WTC11 (cell line): ENCODE data around the gene VGF. TPM values are rescaled to one million over a fixed set of nuclear protein-coding genes. Genes with fewer than 3 reads are reported as not detected.

ENCODE experiments used
- ATAC-seq: fragments of 200-7000 bp; cut with Tn5 transposase; 2 replicates; pipeline ENCODE4 v1.10.0; 2021; ENCODE audit warnings: mild to moderate bottlenecking, moderate library complexity
- CTCF ChIA-PET: fragments of 300-600 bp; sonication (Branson Sonifier 250); formaldehyde crosslinking; loops from one replicate; lab custom pipeline; 2021; ENCODE audit warnings: antibody characterized with exemption; lab: Charles Lee
- POLR2A ChIA-PET: fragments of 350-600 bp; sonication (Branson Sonifier 250); formaldehyde crosslinking; loops from one replicate; lab custom pipeline; 2021; ENCODE audit warnings: antibody characterized with exemption; lab: Charles Lee
- DNase-seq: peaks from one replicate; pipeline ENCODE4 v3.0.0; 2021; ENCODE audit warnings: low spot score
- H3K27ac Mint-ChIP-seq: 2 replicates; pipeline ENCODE4 v1.8.0; 2021; ENCODE audit warnings: mixed read lengths
- H3K27me3 Mint-ChIP-seq: 2 replicates; pipeline ENCODE4 v1.8.0; 2021; ENCODE audit warnings: low read depth, mild to moderate bottlenecking, moderate library complexity, mixed read lengths
- H3K36me3 Mint-ChIP-seq: 2 replicates; pipeline ENCODE4 v1.8.0; 2021; ENCODE audit warnings: mixed read lengths
- H3K4me1 Mint-ChIP-seq: 2 replicates; pipeline ENCODE4 v1.8.0; 2022; ENCODE audit warnings: mixed read lengths
- H3K4me3 Mint-ChIP-seq: 2 replicates; pipeline ENCODE4 v1.8.0; 2021; ENCODE audit warnings: mild to moderate bottlenecking, moderate library complexity, mixed read lengths
- H3K9me3 Mint-ChIP-seq: 2 replicates; pipeline ENCODE4 v1.8.0; 2021; ENCODE audit warnings: mixed read lengths
- AFF4 ChIP-seq: sonication (generic); formaldehyde crosslinking; IDR thresholded peaks from 2 replicates; pipeline ENCODE4 v1.8.1; 2023; ENCODE audit warnings: mild to moderate bottlenecking, missing genetic modification reagents, borderline replicate concordance
- ARID4B ChIP-seq: sonication (generic); formaldehyde crosslinking; IDR thresholded peaks from 2 replicates; pipeline ENCODE4 v1.8.0; 2023; ENCODE audit warnings: missing genetic modification reagents, mild to moderate bottlenecking, borderline replicate concordance
- FOXK1 ChIP-seq: sonication (generic); formaldehyde crosslinking; IDR thresholded peaks from 2 replicates; pipeline ENCODE4 v1.8.0; 2022; ENCODE audit warnings: mild to moderate bottlenecking, moderate library complexity, missing genetic modification reagents
- FOXP4 ChIP-seq: sonication (generic); formaldehyde crosslinking; IDR thresholded peaks from 2 replicates; pipeline ENCODE4 v1.8.0; 2022; ENCODE audit warnings: mild to moderate bottlenecking, missing genetic modification reagents
- HMGA2 ChIP-seq: fragments of 250-450 bp; sonication (Bioruptor Pico); IDR thresholded peaks from 2 replicates; pipeline ENCODE4 v1.4.0; 2021; ENCODE audit warnings: mild to moderate bottlenecking, moderate library complexity
- MAX ChIP-seq: sonication (generic); formaldehyde crosslinking; IDR thresholded peaks from 2 replicates; pipeline ENCODE4 v1.8.0; 2022; ENCODE audit warnings: mild to moderate bottlenecking, missing genetic modification reagents
- PRDM15 ChIP-seq: sonication (generic); formaldehyde crosslinking; IDR thresholded peaks from 2 replicates; pipeline ENCODE4 v1.8.0; 2022; ENCODE audit warnings: missing genetic modification reagents
- TCF7 ChIP-seq: sonication (generic); formaldehyde crosslinking; IDR thresholded peaks from 2 replicates; pipeline ENCODE4 v1.8.0; 2022; ENCODE audit warnings: mild to moderate bottlenecking, low read depth, missing genetic modification reagents, moderate library complexity
- USF2 ChIP-seq: sonication (generic); formaldehyde crosslinking; IDR thresholded peaks from 2 replicates; pipeline ENCODE4 v1.8.1; 2023; ENCODE audit warnings: mild to moderate bottlenecking, missing genetic modification reagents, moderate library complexity
- ZBTB43 ChIP-seq: sonication (generic); formaldehyde crosslinking; IDR thresholded peaks from 2 replicates; pipeline ENCODE4 v1.8.1; 2023; ENCODE audit warnings: mild to moderate bottlenecking, missing genetic modification reagents
- total RNA-seq: library from RNA; stranded (reverse); gene quantifications from 3 replicates; pipeline ENCODE4 v1.2.3, GENCODE V29; 2021

Gene VGF
- total RNA-seq, 1 experiment from 2014 or later = 5.2 TPM

GRCh38 chr7:101172854-101173751 is 7.7 kb upstream of the VGF start:
- TF ChIP-seq HMGA2 (CRISPR knock-in tag) (no peak), MAX (CRISPR knock-in tag) (peak; percentile 22; the same call in 1 of the 2 replicates)
- ATAC-seq = no peak
- H3K36me3 Mint-ChIP-seq = no peaks in the 10 kb centered on the region
- ChIA-PET CTCF (interaction anchor here (0.7 to 6.9 kb wide), 19 partner anchors 8 to 337 kb away, joined by 3 to 86 read pairs (median 9); partner anchors contain the start of genes PLOD3, TRIM56, VGF and ZNHIT1), POLR2A (interaction anchor here (0.9 to 2.2 kb wide), 5 partner anchors 8 to 45 kb away, joined by 3 to 14 read pairs (median 4); partner anchors contain the start of genes PLOD3, VGF and ZNHIT1)
- peak; percentile 18 for DNase-seq
- H3K27ac Mint-ChIP-seq = no peak overlapping the region
- peak overlapping the region; percentile 74 for H3K4me3 Mint-ChIP-seq
- peaks cover 48% of the 10 kb centered on the region for H3K4me1 Mint-ChIP-seq
- H3K9me3 Mint-ChIP-seq = no peaks in the 10 kb centered on the region
- peaks cover 100% of the 10 kb centered on the region for H3K27me3 Mint-ChIP-seq

- Mint-ChIP-seq H3K27me3 (peaks cover 100% of the 10 kb centered on the region), H3K27ac (no peak overlapping the region), H3K36me3 (no peaks in the 10 kb centered on the region), H3K9me3 (no peaks in the 10 kb centered on the region), H3K4me1 (peaks cover 57% of the 10 kb centered on the region), H3K4me3 (peak overlapping the region; percentile 74)
- ATAC-seq = peak; percentile 13
- ChIA-PET POLR2A (interaction anchor here (0.9 to 2.0 kb wide), 4 partner anchors 10 to 28 kb away, joined by 3 to 15 read pairs (median 4); no protein-coding TSS in a partner anchor), CTCF (interaction anchor here (0.7 to 6.9 kb wide), 13 partner anchors 9 to 111 kb away, joined by 3 to 86 read pairs (median 16); partner anchors contain the start of gene AP1S1)
- DNase-seq = peak; percentile 58
- peak; percentile 93 for TF ChIP-seq ARID4B
- TF ChIP-seq ZBTB43 (CRISPR knock-in tag) = no peak
- TF ChIP-seq FOXP4 (CRISPR knock-in tag) = peak; percentile 7; the same call in 1 of the 2 replicates
- TF ChIP-seq TCF7 (CRISPR knock-in tag) = 0 out of 2 replicates have a peak, but pooled peaks have one; percentile 18
- TF ChIP-seq MAX (CRISPR knock-in tag) = peak; percentile 83
- TF ChIP-seq AFF4 (CRISPR knock-in tag) = no peak
- peak; percentile 58; the same call in 1 of the 2 replicates for TF ChIP-seq PRDM15
- TF ChIP-seq USF2 (CRISPR knock-in tag) = no peak
- peak; percentile 16; the same call in 1 of the 2 replicates for TF ChIP-seq FOXK1 (CRISPR knock-in tag)
- TF ChIP-seq HMGA2 (CRISPR knock-in tag) = no peak
These were observed 6.9 kb upstream of the VGF start for GRCh38 chr7:101172005-101172853.
